ENCODE data around the gene EYA3.

EYA3 gene

GRCh38 chr1:28046716-28047115 is 41.7 kb downstream of the EYA3 start:
- DNase-seq, result no peak
- Histone ChIP-seq H4K91ac (ENCODE audit: low read length) (no peak overlapping the region), H2BK15ac (ENCODE audit: low read depth, poor library complexity, severe bottlenecking) (no peak overlapping the region), H2BK120ac (ENCODE audit: low read depth, low read length) (no peak overlapping the region), H3K23ac (ENCODE audit: low read length in 2 of 2) (no peak overlapping the region), H2BK5ac (ENCODE audit: low read depth, low read length, poor library complexity, severe bottlenecking) (no peak overlapping the region), H3K27me3 (ENCODE audit: control insufficient read depth in 1 of 2, insufficient read depth in 1 of 2, low read length in 2 of 2) (no peaks in the 10 kb centered on the region), H3K4me1 (ENCODE audit: control insufficient read depth, insufficient read depth, low read depth, low read length) (peaks cover 2% of the 10 kb centered on the region), H2BK12ac (ENCODE audit: low read length in 2 of 2) (no peak overlapping the region), H2AFZ (ENCODE audit: low read depth, low read length) (no peak overlapping the region), H3K36me3 (ENCODE audit: control insufficient read depth in 1 of 2, insufficient read depth in 2 of 2, low read depth in 1 of 2, low read length in 2 of 2) (peaks cover 8 to 46% of the 10 kb centered on the region in 2 experiments), H3K4me3 (ENCODE audit: insufficient read depth in 1 of 2, low read depth in 1 of 2, low read length in 2 of 2) (no peak overlapping the region), H3K9ac (ENCODE audit: low read length) (no peak overlapping the region), H3K4me2 (ENCODE audit: low read length, poor library complexity, severe bottlenecking) (no peak overlapping the region), H3K14ac (ENCODE audit: low read length in 2 of 2) (no peak overlapping the region), H3K4ac (ENCODE audit: low read depth in 1 of 2, low read length in 2 of 2) (no peak overlapping the region), H3K79me1 (replicated peaks; ENCODE audit: low read length, poor library complexity, severe bottlenecking) (peaks cover 13% of the 10 kb centered on the region), H3K9me3 (ENCODE audit: control insufficient read depth, low read length) (no peaks in the 10 kb centered on the region), H4K8ac (ENCODE audit: low read length) (no peak overlapping the region), H3K27ac (ENCODE audit: low read length, poor library complexity, severe bottlenecking) (no peak overlapping the region), H3K18ac (ENCODE audit: low read depth in 1 of 2, low read length in 2 of 2) (no peak overlapping the region), H2AK5ac (ENCODE audit: low read length, severe bottlenecking) (no peak overlapping the region)
- WGBS, result 97% methylated on average over 4 of the region's 4 CpGs

GRCh38 chr1:28045777-28046176 is 42.6 kb downstream of the EYA3 start:
- no peak overlapping the region for H3K4me3 ChIP-seq (ENCODE audit: insufficient read depth in 1 of 2, low read depth in 1 of 2, low read length in 2 of 2)
- H3K9me3 ChIP-seq (ENCODE audit: control insufficient read depth, low read length), result no peaks in the 10 kb centered on the region
- no peak overlapping the region for H2BK15ac ChIP-seq (ENCODE audit: low read depth, poor library complexity, severe bottlenecking)
- no peak overlapping the region for H2AK5ac ChIP-seq (ENCODE audit: low read length, severe bottlenecking)
- H4K8ac ChIP-seq (ENCODE audit: low read length), result no peak overlapping the region
- H3K9ac ChIP-seq (ENCODE audit: low read length), result no peak overlapping the region
- peaks cover 12 to 48% of the 10 kb centered on the region in 2 experiments for H3K36me3 ChIP-seq (ENCODE audit: control insufficient read depth in 1 of 2, insufficient read depth in 2 of 2, low read depth in 1 of 2, low read length in 2 of 2)
- no peak overlapping the region for H3K27ac ChIP-seq (ENCODE audit: low read length, poor library complexity, severe bottlenecking)
- H3K18ac ChIP-seq (ENCODE audit: low read depth in 1 of 2, low read length in 2 of 2), result no peak overlapping the region
- DNase-seq, result no peak
- no peaks in the 10 kb centered on the region for H3K27me3 ChIP-seq (ENCODE audit: control insufficient read depth in 1 of 2, insufficient read depth in 1 of 2, low read length in 2 of 2)
- H3K79me1 ChIP-seq (replicated peaks; ENCODE audit: low read length, poor library complexity, severe bottlenecking), result peaks cover 13% of the 10 kb centered on the region
- H4K91ac ChIP-seq (ENCODE audit: low read length), result no peak overlapping the region
- H2BK120ac ChIP-seq (ENCODE audit: low read depth, low read length), result no peak overlapping the region
- no peak overlapping the region for H3K4ac ChIP-seq (ENCODE audit: low read depth in 1 of 2, low read length in 2 of 2)
- no CpG with 5 or more reads among the region's 1 CpG for WGBS
- H3K23ac ChIP-seq (ENCODE audit: low read length in 2 of 2), result no peak overlapping the region
- peaks cover 2% of the 10 kb centered on the region for H3K4me1 ChIP-seq (ENCODE audit: control insufficient read depth, insufficient read depth, low read depth, low read length)
- H2BK12ac ChIP-seq (ENCODE audit: low read length in 2 of 2), result no peak overlapping the region
- no peak overlapping the region for H3K4me2 ChIP-seq (ENCODE audit: low read length, poor library complexity, severe bottlenecking)
- no peak overlapping the region for H2AFZ ChIP-seq (ENCODE audit: low read depth, low read length)
- H2BK5ac ChIP-seq (ENCODE audit: low read depth, low read length, poor library complexity, severe bottlenecking), result no peak overlapping the region
- no peak overlapping the region for H3K14ac ChIP-seq (ENCODE audit: low read length in 2 of 2)

DNA sequence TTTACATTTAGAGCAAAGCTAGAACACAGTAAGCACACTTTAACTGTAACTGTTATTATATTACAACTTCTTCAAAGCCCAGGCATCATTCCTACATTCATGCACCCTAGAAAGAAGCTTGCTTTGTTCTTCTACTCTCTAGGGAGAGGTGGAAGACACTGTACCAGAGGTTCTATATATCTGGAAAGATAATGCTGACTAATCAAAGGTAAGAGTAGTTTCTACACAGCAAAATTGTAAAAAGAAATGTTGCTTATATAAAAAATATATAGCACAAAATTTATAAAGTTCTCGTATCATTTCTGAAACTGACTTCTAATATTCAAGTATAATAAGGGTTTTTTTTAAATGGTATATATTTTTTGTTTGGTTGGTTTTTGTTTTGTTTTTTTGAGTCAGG is 44.0 kb downstream of the EYA3 start:
- Histone ChIP-seq H3K18ac (ENCODE audit: low read depth in 1 of 2, low read length in 2 of 2) (no peak overlapping the region), H3K4me3 (ENCODE audit: insufficient read depth in 1 of 2, low read depth in 1 of 2, low read length in 2 of 2) (no peak overlapping the region), H2BK5ac (ENCODE audit: low read depth, low read length, poor library complexity, severe bottlenecking) (no peak overlapping the region), H2BK120ac (ENCODE audit: low read depth, low read length) (no peak overlapping the region), H3K79me1 (replicated peaks; ENCODE audit: low read length, poor library complexity, severe bottlenecking) (peaks cover 11% of the 10 kb centered on the region), H4K91ac (ENCODE audit: low read length) (no peak overlapping the region), H3K27ac (ENCODE audit: low read length, poor library complexity, severe bottlenecking) (no peak overlapping the region), H3K4me2 (ENCODE audit: low read length, poor library complexity, severe bottlenecking) (no peak overlapping the region), H3K36me3 (ENCODE audit: control insufficient read depth in 1 of 2, insufficient read depth in 2 of 2, low read depth in 1 of 2, low read length in 2 of 2) (peaks cover 12 to 60% of the 10 kb centered on the region in 2 experiments), H3K4me1 (ENCODE audit: control insufficient read depth, insufficient read depth, low read depth, low read length) (peaks cover 2% of the 10 kb centered on the region), H2AK5ac (ENCODE audit: low read length, severe bottlenecking) (no peak overlapping the region), H2BK15ac (ENCODE audit: low read depth, poor library complexity, severe bottlenecking) (no peak overlapping the region), H2BK12ac (ENCODE audit: low read length in 2 of 2) (no peak overlapping the region), H2AFZ (ENCODE audit: low read depth, low read length) (no peak overlapping the region), H3K9ac (ENCODE audit: low read length) (no peak overlapping the region), H3K9me3 (ENCODE audit: control insufficient read depth, low read length) (no peaks in the 10 kb centered on the region), H3K23ac (ENCODE audit: low read length in 2 of 2) (no peak overlapping the region), H3K27me3 (ENCODE audit: control insufficient read depth in 1 of 2, insufficient read depth in 1 of 2, low read length in 2 of 2) (no peaks in the 10 kb centered on the region), H3K14ac (ENCODE audit: low read length in 2 of 2) (no peak overlapping the region), H4K8ac (ENCODE audit: low read length) (no peak overlapping the region), H3K4ac (ENCODE audit: low read depth in 1 of 2, low read length in 2 of 2) (no peak overlapping the region)
- no peak for DNase-seq
- no CpG with 5 or more reads among the region's 1 CpG for WGBS

DNA sequence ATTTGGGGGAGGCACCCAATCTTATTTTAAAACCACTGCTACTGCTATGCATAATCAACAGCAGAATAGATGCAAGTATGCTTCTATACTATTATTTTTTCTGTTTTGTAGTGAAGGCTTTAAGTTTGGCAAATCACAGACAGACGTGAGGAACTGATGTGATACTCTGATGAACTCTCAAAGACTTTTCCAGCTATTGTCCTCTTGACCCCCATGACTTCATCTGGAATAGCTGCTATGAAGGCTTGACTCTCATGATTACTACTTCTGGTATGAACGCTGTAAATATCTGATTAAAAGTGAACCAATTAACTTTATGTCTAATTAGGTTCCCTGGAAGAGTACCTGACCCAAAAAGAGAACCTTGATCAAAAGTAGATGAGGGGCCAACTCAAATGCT is 49.1 kb downstream of the EYA3 start:
- Histone ChIP-seq H3K18ac (ENCODE audit: low read depth in 1 of 2, low read length in 2 of 2) (no peak overlapping the region), H3K79me1 (replicated peaks; ENCODE audit: low read length, poor library complexity, severe bottlenecking) (peaks cover 10% of the 10 kb centered on the region), H2BK120ac (ENCODE audit: low read depth, low read length) (no peak overlapping the region), H3K27ac (ENCODE audit: low read length, poor library complexity, severe bottlenecking) (no peak overlapping the region), H4K91ac (ENCODE audit: low read length) (no peak overlapping the region), H3K4ac (ENCODE audit: low read depth in 1 of 2, low read length in 2 of 2) (no peak overlapping the region), H3K9ac (ENCODE audit: low read length) (no peak overlapping the region), H3K23ac (ENCODE audit: low read length in 2 of 2) (no peak overlapping the region), H3K4me2 (ENCODE audit: low read length, poor library complexity, severe bottlenecking) (no peak overlapping the region), H3K4me1 (ENCODE audit: control insufficient read depth, insufficient read depth, low read depth, low read length) (no peaks in the 10 kb centered on the region), H3K4me3 (ENCODE audit: insufficient read depth in 1 of 2, low read depth in 1 of 2, low read length in 2 of 2) (no peak overlapping the region), H3K9me3 (ENCODE audit: control insufficient read depth, low read length) (no peaks in the 10 kb centered on the region), H4K8ac (ENCODE audit: low read length) (no peak overlapping the region), H2AFZ (ENCODE audit: low read depth, low read length) (no peak overlapping the region), H3K36me3 (ENCODE audit: control insufficient read depth in 1 of 2, insufficient read depth in 2 of 2, low read depth in 1 of 2, low read length in 2 of 2) (peaks cover 4 to 62% of the 10 kb centered on the region in 2 experiments), H2BK15ac (ENCODE audit: low read depth, poor library complexity, severe bottlenecking) (no peak overlapping the region), H2BK5ac (ENCODE audit: low read depth, low read length, poor library complexity, severe bottlenecking) (no peak overlapping the region), H2BK12ac (ENCODE audit: low read length in 2 of 2) (no peak overlapping the region), H3K27me3 (ENCODE audit: control insufficient read depth in 1 of 2, insufficient read depth in 1 of 2, low read length in 2 of 2) (no peaks in the 10 kb centered on the region), H2AK5ac (ENCODE audit: low read length, severe bottlenecking) (no peak overlapping the region), H3K14ac (ENCODE audit: low read length in 2 of 2) (no peak overlapping the region)
- WGBS, result 83% methylated on average over 1 of the region's 2 CpGs
- no peak for DNase-seq
